Astrocyte (in vitro differentiated cells and primary cell): Measurements from ENCODE around the gene EXOSC6. TPM values are rescaled to one million over a fixed set of nuclear protein-coding genes. Genes with fewer than 3 reads are reported as not detected.

Experiments
- DNase-seq: peaks from one replicate; pipeline ENCODE4 v3.0.0-alpha.2; 2010; ENCODE audit warnings: low read depth
- FAIRE-seq: peaks from 2 replicates; lab custom pipeline; 2011; peaks lifted over from hg19 to GRCh38; lab: Jason Lieb, UNC
- H2AFZ ChIP-seq: 2 replicates; pipeline ENCODE4 v1.6.0; 2012; ENCODE audit warnings: low read depth, low read length, inconsistent platforms
- H3K27ac ChIP-seq: 2 replicates; pipeline ENCODE4 v1.5.1; 2011; ENCODE audit warnings: low read depth, low read length, inconsistent platforms
- H3K27me3 ChIP-seq: 2 replicates; pipeline ENCODE4 v1.6.0; 2011; ENCODE audit warnings: low read length, inconsistent platforms; ENCODE audit not compliant: insufficient read depth
- H3K36me3 ChIP-seq: 2 replicates; pipeline ENCODE4 v1.5.1; 2011; ENCODE audit warnings: low read length, inconsistent platforms; ENCODE audit not compliant: insufficient read depth
- H3K4me1 ChIP-seq: 2 replicates; pipeline ENCODE4 v1.5.1; 2011; ENCODE audit warnings: low read length, inconsistent platforms; ENCODE audit not compliant: insufficient read depth
- H3K4me2 ChIP-seq: 2 replicates; pipeline ENCODE4 v1.6.0; 2012; ENCODE audit warnings: low read length, inconsistent platforms
- H3K4me3 ChIP-seq: 2 replicates; pipeline ENCODE4 v1.5.1; 2011; ENCODE audit warnings: low read depth, mild to moderate bottlenecking, low read length, inconsistent platforms; ENCODE audit not compliant: insufficient read depth
- H3K79me2 ChIP-seq: 2 replicates; pipeline ENCODE4 v1.6.0; 2012; ENCODE audit warnings: mild to moderate bottlenecking, low read length, inconsistent platforms; ENCODE audit not compliant: insufficient read depth
- H3K9ac ChIP-seq: 2 replicates; pipeline ENCODE4 v1.6.0; 2012; ENCODE audit warnings: mild to moderate bottlenecking, low read length, inconsistent platforms
- H3K9me3 ChIP-seq: 2 replicates; pipeline ENCODE4 v1.5.1; 2012; ENCODE audit warnings: low read depth, mild to moderate bottlenecking, low read length, inconsistent platforms; ENCODE audit not compliant: insufficient read depth
- H4K20me1 ChIP-seq: 2 replicates; pipeline ENCODE4 v1.6.0; 2012; ENCODE audit warnings: low read length, inconsistent platforms; ENCODE audit not compliant: insufficient read depth
- H3K27ac Mint-ChIP-seq: one replicate; pipeline ENCODE4 v1.8.0; 2021; ENCODE audit warnings: mild to moderate bottlenecking, mixed read lengths; ENCODE audit not compliant: unreplicated experiment
- H3K27me3 Mint-ChIP-seq: one replicate; pipeline ENCODE4 v1.8.0; 2021; ENCODE audit warnings: low read depth, mixed read lengths; ENCODE audit not compliant: unreplicated experiment
- H3K36me3 Mint-ChIP-seq: one replicate; pipeline ENCODE4 v1.8.0; 2021; ENCODE audit warnings: low read depth, mixed read lengths; ENCODE audit not compliant: unreplicated experiment
- H3K4me1 Mint-ChIP-seq: one replicate; pipeline ENCODE4 v1.8.0; 2021; ENCODE audit warnings: low read depth, mixed read lengths; ENCODE audit not compliant: unreplicated experiment
- H3K4me3 Mint-ChIP-seq: one replicate; pipeline ENCODE4 v1.8.0; 2021; ENCODE audit warnings: mild to moderate bottlenecking, moderate library complexity, mixed read lengths; ENCODE audit not compliant: unreplicated experiment
- H3K9me3 Mint-ChIP-seq: one replicate; pipeline ENCODE4 v1.8.0; 2021; ENCODE audit warnings: mild to moderate bottlenecking, mixed read lengths; ENCODE audit not compliant: unreplicated experiment
- CTCF ChIP-seq: IDR thresholded peaks from 2 replicates; pipeline ENCODE4 v1.5.1; 2011; ENCODE audit warnings: low read depth, mild to moderate bottlenecking, inconsistent platforms, low read length, moderate library complexity; ENCODE audit not compliant: insufficient read depth
- EZH2 ChIP-seq: IDR thresholded peaks from 2 replicates; pipeline ENCODE4 v1.6.1; 2012; ENCODE audit warnings: mild to moderate bottlenecking, low read length, inconsistent platforms; ENCODE audit not compliant: insufficient read depth
- total RNA-seq: library from RNA; stranded (reverse); gene quantifications from 2 replicates; pipeline ENCODE4 v1.2.1, GENCODE V29; 2021

EXOSC6 gene
- total RNA-seq, 1 donor from 2014 or later: 49.5 TPM

- no peak overlapping the region for H3K27ac ChIP-seq
- H3K4me1 ChIP-seq: peaks cover 16% of the 10 kb centered on the region
- H3K4me2 ChIP-seq: no peak overlapping the region
- H3K36me3 ChIP-seq: peaks cover 38% of the 10 kb centered on the region
- H3K79me2 ChIP-seq: peaks cover 16% of the 10 kb centered on the region
- no peak overlapping the region for H3K4me3 Mint-ChIP-seq
- DNase-seq (no peak), FAIRE-seq (no peak)
- H3K9me3 ChIP-seq: no peaks in the 10 kb centered on the region
- peaks cover 27% of the 10 kb centered on the region for H3K36me3 Mint-ChIP-seq
- H3K4me3 ChIP-seq: no peak overlapping the region
- TF ChIP-seq CTCF (no peak), EZH2 (no peak)
- no peak overlapping the region for H3K27ac Mint-ChIP-seq
- H3K4me1 Mint-ChIP-seq: peaks cover 2% of the 10 kb centered on the region
- no peaks in the 10 kb centered on the region for H3K9me3 Mint-ChIP-seq
- no peak overlapping the region for H3K9ac ChIP-seq
- H2AFZ ChIP-seq: no peak overlapping the region
- H3K27me3 ChIP-seq: no peaks in the 10 kb centered on the region
- H3K27me3 Mint-ChIP-seq: no peaks in the 10 kb centered on the region
- H4K20me1 ChIP-seq: peaks cover 54% of the 10 kb centered on the region
Measured at GRCh38 chr16:70254965-70255286, 3.2 kb upstream of the EXOSC6 start.

DNA sequence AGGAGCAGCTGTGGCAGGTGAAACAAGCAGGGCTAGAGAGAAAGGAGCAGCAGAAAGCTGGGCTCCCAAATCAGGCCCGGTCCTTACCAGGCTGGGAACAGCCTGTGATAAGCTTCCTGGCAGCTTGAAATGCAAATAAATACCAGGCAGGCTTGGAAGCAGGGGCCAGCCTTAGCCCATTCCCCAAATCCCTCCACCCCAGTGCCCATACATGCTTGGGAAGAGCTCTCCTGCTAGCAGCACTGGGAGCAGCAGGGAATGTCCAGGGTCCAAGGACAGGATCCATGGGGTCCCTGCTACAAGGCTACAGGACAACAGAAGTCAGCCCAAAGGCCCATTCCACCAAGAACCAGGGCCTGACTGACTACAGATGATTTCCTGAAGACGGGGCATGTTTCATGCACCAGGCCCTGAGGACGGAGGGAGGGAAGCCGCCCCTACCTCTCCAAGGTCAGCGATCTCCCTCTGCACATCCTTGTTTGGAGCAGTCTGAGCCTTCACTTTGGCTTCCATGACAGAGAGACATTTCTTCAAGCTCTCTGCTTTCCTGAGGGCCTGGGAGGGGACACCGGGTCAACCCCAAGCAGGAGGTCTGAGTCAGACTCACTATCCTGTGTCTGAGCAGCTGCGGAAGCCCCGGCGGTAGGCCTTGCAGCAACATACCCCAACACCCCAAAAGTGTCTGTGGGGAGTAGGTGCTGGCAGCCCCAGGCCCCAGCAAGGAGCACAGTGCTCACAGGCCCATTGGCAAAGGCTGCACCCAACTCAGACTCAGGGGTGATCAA is 2.6 kb upstream of the EXOSC6 start:
- FAIRE-seq (no peak), DNase-seq (no peak)
- no peak overlapping the region for H3K27ac ChIP-seq
- H3K36me3 Mint-ChIP-seq: peaks cover 27% of the 10 kb centered on the region
- H2AFZ ChIP-seq: no peak overlapping the region
- no peaks in the 10 kb centered on the region for H3K27me3 Mint-ChIP-seq
- no peak overlapping the region for H3K4me3 ChIP-seq
- no peak overlapping the region for H3K4me3 Mint-ChIP-seq
- peak overlapping the region; percentile 72 for H3K27ac Mint-ChIP-seq
- H3K4me1 Mint-ChIP-seq: peaks cover 5% of the 10 kb centered on the region
- peaks cover 58% of the 10 kb centered on the region for H4K20me1 ChIP-seq
- no peaks in the 10 kb centered on the region for H3K27me3 ChIP-seq
- peaks cover 22% of the 10 kb centered on the region for H3K79me2 ChIP-seq
- TF ChIP-seq EZH2 (no peak), CTCF (no peak)
- peaks cover 19% of the 10 kb centered on the region for H3K4me1 ChIP-seq
- peaks cover 39% of the 10 kb centered on the region for H3K36me3 ChIP-seq
- H3K4me2 ChIP-seq: no peak overlapping the region
- no peaks in the 10 kb centered on the region for H3K9me3 Mint-ChIP-seq
- H3K9me3 ChIP-seq: no peaks in the 10 kb centered on the region
- no peak overlapping the region for H3K9ac ChIP-seq
